GM18858 (cell line): Measurements from ENCODE around the gene APRT.
"Not testable (repeated sequence)": the region's sequence is repeated elsewhere in the genome, so short reads cannot be mapped to it uniquely, and the experiment has no call there.

Experiments used
- ATAC-seq: cut with Tn5 transposase; IDR thresholded peaks from one replicate; pipeline ENCODE4 v1.9.1; 2021; ENCODE audit not compliant: unreplicated experiment

APRT gene

DNA sequence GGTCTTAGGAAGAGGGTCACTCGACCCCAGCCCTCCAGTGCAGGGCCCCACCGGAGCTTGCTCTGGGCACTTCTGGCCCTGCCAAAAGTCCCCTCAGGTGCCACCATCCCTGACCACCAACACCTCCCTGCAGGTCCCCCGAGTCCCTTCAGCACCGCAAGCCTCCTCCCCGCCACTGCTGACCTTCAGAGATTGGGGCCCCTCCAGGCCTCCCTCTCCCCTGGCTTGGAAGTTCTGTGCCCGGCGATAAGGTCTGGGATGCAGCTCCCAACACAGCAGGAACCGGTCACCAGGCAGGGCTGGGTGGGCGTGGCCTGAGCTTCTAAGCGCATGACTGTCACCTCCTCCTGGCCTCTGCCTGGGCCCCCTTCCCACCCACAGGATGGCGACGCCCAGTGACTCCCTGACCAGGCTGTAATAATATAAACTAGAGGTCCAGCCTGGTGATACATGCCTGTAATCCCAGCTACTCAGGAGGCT, 37.9 kb downstream of the APRT start:
- no peak for ATAC-seq

DNA sequence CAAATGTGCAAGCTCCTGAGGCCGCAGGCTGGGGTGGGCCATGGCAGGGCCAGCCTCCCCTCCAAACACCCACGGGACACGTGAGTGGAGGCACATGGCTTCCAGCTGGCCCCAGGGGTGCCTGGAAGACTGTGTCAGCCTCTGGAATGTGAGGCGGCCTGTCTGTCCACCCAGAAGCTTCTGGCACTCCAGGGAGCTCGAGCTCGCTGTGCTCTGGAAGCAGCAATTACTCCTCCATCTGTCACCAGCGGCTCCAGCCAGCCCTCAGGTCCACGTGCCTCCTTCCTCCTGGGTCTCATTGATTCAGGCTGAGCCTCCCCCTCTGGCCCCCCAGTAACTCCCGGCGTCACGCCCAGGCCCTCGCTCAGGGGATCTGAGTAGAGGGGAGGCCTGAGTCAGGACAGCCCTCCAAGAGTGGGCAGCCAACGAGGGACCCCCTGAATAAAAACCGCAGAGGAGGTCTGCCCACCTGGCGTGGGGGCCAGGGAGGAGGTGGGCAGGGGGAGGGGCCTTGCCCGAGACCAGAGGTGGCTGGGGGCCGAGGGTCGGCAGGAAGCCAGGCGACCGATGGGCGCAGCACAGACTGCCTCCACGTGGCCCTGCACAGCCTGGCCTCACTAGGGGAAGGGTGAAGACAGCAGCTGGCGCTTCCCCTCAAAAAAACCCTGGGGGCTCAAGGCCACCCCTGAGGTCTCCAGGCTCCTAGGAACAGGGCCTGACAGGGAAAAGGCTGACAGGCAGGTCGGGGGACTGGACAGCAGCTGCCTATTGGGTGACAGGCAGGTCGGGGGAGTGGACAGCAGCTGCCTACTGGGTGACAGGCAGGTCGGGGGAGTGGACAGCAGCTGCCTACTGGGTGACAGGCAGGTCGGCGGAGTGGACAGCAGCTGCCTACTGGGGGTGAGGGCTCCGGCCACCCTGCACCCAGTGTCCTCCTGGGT, 38.6 kb downstream of the APRT start:
- no peak for ATAC-seq

- not testable (repeated sequence) for ATAC-seq
Measured at GRCh38 chr16:88771781-88772180, 39.9 kb downstream of the APRT start.

DNA sequence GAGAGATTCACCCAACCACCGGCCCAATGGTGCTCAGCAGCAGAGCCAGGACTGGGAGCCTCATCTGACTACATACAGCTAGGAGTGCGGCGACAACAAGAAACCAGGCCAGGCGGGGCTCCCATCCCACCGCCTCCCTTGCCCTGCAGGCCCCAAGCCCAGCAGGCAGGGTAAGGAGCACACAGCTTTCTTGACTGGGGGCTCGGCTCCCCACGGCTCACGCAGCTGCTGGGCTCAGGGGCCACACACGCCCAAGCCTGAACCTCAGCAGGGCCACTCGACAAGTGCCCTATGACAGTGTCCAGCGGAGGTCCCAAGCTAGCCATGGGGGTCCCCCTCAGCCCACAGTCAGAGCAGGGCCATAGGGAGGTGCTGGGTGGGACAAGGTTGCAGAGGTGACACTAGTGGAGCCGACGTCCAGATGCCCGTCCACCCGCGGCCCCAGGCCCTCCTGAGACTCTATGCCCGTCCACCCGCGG, 40.4 kb downstream of the APRT start:
- ATAC-seq, result no peak

- no peak for ATAC-seq
Measured at GRCh38 chr16:88770461-88771293, 41.1 kb downstream of the APRT start.

DNA sequence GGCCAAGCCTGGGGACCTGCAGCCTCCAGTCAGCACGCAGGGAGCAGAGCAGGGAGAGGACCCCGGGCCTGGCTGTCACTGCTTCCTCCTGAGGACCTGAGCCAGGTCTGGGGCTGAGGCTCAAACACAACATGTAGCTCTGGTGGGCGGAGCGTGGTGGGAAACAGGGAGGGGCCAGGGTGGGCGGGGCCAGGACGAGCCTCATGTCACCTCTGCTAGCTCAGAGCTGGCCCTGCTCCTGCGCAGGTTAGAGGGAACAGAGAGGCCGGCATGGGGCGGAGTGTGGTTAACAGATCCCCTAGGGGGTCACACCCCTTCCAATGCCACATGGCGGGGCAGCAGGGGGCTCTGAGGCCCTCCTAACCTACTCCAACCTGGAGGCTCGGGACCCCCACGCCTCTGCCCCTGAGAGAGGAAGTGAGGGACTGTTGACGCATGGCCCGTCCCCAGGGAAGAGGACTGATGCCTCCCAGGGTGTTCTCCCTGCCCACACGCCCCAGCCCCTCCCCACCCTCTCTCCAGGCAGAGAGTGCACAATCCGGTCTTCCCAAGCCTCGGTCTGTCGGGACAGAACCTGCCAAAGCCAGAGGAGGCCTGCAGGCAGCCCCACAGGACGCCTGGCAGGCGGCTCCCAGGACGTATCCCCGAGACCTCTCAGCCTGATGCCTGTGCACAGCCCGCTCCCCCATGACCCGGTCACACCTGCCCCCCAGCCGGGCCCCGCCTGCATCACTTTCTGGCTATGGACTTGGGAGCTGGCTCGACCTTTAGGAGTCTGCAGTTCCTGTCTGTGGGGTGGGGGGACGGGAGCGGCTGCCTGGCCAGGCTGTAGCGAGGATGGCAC, 41.9 kb downstream of the APRT start:
- no peak for ATAC-seq

DNA sequence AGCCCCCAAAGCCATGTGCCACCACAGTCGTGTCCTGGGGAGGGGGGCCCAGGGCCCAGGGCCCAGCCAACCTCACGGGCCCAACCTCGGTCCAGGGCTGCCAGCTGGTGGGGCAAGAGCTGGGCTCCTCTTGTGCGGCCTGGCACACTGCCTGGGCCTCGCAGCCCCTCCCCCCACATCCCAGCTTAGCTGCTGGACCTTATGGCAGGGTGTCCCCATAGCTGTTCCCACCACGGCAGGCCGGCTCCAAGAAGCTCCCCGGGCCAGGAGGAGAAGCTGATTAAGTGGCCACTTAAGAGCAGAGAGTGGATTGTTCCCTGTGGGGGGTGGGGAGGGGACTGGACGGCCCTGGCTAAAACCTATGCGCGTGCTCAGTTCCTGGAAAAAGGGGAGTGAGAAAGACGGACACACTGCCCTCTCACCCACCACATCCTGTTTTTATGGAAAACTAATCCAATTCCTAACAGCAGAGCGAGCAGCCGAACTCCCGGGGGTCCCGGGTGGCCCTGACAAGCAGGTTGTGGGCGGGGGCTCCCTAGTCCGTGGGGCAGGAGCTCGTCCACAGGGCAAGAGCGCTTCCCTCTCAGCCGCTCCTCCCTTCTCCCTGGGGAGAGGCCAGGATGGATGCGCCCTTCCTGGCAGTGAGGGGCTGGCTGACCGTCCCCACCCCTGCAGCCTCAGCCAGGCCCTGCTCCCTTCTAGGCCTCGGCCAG, 43.5 kb downstream of the APRT start:
- ATAC-seq, result no peak

DNA sequence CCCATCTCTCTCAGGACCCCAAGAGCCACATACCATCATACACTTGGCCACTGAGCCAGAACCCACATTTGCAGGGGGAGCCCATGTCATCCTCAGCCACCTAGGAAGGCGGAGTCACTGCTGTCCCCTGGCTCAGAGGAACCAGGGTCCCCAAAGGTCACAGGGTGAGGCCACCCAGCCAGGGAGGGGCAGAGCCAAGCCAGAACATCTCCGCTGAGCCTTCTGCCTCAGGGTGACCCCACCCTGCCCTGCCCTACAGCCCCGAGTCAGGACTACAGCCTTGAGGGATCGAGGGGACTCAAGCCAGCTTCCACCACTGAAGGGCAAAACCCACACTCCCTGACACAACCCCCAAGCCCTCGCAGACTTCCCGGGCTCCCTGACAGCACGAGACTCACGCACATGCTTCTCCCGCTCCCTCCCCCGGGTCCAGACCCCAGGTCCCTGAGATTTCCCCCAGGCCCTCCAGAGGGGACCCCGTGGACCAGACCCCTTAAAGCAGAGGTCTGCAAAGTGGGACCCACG, 44.1 kb downstream of the APRT start:
- ATAC-seq, result no peak

- no peak for ATAC-seq
Measured at GRCh38 chr16:88766975-88767374, 44.8 kb downstream of the APRT start.

DNA sequence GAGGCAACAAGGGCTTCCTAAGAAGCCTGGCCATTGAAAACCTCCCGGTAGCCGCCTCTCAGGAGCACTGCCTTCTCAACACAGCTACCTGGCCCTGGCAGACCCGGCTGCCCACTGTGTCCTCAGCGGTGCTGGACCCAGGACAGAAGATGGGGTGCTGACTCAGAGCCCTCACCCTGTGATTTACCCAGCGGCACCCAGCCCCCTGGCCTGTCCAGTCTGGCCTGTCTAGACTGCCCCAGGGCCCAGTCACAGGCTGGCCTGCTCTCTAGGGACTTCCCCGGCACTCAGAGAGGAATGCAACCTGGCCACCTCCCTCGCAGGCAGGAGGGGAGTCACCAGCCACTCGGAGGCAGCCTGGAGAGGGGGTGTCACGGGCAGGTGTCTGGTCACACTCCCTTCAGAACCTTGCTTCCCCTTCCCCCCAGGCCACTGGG, 46.8 kb downstream of the APRT start:
- no peak for ATAC-seq

- ATAC-seq, result no peak
Measured at GRCh38 chr16:88764080-88764479, 47.6 kb downstream of the APRT start.

- no peak for ATAC-seq
Measured at GRCh38 chr16:88763502-88764053, 48.1 kb downstream of the APRT start.

- ATAC-seq, result no peak
Measured at GRCh38 chr16:88762941-88763340, 48.8 kb downstream of the APRT start.

GRCh38 chr16:88762258-88762870, 49.4 kb downstream of the APRT start:
- ATAC-seq, result no peak

- ATAC-seq, result no peak
Measured at GRCh38 chr16:88761830-88762229, 49.9 kb downstream of the APRT start.

GRCh38 chr16:88761143-88761534, 50.6 kb downstream of the APRT start:
- no peak for ATAC-seq

GRCh38 chr16:88760424-88761142, 51.1 kb downstream of the APRT start:
- ATAC-seq, result no peak

DNA sequence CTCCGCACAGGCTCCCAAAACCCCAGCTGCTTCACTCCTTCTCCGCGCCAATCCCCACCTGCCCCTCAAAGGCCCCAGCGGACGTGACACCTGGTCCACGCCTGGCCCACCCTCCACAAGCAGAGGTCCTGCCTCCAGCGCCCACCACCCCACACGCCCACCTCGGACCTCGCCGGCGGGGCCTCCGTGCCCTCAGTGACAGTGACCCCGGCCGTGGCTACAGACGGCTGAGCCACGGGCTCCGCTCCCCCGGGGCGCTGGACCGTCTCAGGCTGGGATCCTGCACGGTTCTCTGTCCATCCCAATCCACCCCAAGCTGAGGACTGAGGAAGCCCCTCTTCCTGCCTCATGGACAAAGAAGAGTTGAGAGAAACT, 51.8 kb downstream of the APRT start:
- ATAC-seq, result no peak
